HG02571 (cell line): ENCODE results near the gene NPEPPS.

Experiments
- ATAC-seq: cut with Tn5 transposase; IDR thresholded peaks from one replicate; pipeline ENCODE4 v1.9.1; 2021; ENCODE audit warnings: mild to moderate bottlenecking, moderate library complexity; ENCODE audit not compliant: unreplicated experiment

NPEPPS gene

DNA sequence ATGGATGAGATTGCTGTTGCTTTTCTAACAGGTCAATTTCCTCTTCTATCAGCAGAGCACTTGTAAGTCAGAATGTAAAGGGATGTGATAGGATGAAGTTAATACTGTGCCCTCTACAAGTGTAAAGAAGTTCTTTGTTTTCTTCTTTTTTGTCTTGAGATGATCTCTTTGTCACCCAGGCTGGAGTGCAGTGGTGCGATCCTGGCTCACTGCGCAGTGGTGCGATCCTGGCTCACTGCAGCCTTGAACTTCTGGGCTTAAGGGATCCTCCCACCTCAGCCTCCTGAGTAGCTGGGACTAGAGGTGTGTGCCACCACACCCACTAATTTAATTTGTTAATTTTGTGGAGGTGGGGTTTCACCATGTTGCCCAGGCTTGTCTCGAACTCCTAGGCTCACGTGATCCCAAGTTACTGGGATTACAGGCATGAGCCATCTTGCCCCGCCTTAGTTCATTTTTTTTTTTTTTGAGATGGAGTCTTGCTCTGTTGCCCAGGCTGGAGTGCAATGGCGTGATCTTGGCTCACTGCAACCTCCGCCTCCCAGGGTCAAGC, 97.2 kb downstream of the NPEPPS start:
- ATAC-seq = no peak

DNA sequence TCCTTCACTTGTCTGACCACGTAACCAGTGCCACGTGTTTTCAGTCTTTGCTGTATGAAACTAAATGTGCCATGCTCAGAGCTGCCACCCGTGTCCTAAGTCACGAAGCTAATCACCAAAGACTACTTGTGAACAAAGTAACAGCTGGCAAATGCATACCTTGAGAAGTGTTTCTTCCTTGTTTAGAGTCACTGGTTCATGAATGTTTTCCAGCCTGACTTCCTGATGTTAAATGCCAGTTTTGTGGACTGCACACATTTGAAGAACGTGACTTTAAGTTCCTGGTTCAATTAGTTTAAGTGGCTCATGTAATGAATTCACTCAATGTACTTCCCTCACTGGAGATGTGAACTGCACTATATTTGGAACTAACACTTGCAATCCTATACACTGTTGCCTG, 98.9 kb downstream of the NPEPPS start:
- no peak for ATAC-seq

GRCh38 chr17:47630614-47631013, 99.7 kb downstream of the NPEPPS start:
- no peak for ATAC-seq

DNA sequence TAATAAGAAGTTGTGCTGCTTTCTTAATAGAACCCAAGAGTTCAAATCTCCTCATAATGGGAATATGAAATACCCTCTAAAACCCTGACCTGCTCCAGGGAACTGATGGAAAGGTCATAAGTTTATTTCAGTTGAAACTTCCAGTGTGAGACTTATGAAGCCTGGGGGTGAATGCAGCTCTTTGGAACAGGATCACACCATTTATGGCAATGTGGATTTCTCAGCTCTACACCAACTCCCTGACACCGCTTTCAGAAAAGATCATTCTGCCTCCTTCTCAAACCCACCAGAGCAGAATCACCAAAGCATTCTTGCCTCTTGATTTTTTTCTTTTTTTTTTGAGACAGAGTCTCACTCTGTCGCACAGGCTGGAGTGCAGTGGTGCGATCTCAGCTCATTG, 102.1 kb downstream of the NPEPPS start:
- ATAC-seq = no peak

GRCh38 chr17:47633996-47634395, 103.1 kb downstream of the NPEPPS start:
- no peak for ATAC-seq

DNA sequence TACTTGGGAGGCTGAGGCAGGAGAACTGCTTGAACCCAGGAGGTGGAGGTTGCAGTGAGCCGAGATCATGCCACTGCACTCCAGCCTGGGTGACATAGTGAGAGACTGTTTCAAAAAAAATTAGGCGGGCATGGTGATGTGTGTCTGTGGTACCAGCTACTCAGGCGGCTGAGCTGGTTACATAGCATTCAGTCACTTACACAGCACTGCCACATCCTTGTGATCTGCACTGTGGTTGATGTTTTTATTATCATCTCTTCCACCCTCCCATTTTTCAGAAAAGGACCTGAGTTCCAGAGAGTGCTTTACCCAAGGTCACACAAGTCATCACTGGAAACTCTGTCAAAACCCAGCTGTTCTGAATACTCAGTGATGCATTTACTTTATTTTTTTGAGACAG, 104.0 kb downstream of the NPEPPS start:
- no peak for ATAC-seq

DNA sequence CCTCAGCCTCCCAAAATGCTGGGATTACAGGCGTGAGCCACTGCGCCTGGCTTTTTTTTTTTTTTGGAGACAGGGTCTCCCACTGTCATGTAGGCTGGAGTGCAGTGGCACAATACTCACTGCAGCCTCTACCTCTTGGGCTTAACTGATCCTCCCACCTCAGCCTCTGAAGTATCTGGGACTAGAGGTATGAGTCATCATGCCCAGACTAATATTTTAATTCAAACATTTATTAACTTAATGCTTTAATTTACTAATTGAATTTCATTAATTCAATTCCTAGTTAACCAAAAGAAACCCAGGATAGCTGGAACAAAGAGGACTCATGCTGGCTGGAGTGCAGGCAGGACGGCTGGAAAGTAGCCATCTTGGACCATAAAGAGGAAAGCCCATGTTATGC, 104.8 kb downstream of the NPEPPS start:
- no peak for ATAC-seq

DNA sequence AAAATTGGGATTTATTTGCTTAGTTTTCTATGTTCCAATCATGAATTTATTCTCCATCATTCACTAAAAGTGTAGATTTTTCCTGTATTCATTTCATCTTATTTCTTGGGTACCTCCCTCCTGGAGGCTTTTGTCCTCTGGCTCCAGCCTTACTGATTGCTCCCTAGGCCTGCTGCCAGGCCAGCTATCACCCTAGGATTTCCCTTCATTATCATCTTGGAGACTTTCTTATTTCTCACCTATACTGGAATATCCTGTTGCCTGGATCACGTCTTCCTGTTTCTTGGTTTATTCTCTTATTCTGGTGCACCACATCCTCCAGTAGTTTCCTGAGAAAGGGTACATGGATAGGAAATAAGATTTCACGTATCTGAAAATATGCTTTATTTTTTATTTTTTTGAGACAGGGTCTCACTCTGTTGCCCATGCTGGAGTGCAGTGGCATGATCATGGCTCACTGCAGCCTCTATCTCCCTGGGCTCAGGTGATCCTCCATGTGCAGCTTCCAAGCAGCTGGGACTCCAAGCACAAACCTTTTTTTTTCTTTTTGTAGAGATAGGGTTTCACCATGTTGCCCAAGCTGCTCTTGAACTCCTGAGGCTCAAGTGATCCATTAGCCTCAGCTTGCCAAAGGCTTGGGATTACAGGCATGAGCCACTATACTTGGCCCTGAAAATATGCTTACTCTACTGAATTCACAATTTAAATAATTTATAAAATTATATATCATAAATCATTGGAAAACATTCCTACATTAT, 105.5 kb downstream of the NPEPPS start:
- ATAC-seq = no peak

- no peak for ATAC-seq
Observed at GRCh38 chr17:47638903-47639302, 108.0 kb downstream of the NPEPPS start.

DNA sequence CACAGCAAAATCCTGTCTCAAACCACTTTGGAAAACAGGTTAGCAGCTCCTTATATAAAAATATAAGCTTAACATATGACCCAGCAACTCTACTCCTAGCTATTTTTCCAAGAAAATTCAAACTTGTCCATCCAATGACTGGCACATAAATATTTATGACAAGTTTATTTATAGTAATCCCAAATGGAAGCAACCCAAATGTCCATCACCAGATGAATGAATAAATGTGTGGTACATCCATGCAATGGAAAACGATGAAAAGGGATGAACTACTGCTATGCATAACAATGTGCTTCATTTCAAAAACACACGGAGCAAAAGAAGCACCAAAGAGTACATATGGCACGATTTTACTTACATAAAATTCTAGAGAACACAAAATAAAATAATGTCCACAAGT, 109.2 kb downstream of the NPEPPS start:
- ATAC-seq = no peak

- ATAC-seq = no peak
Observed at GRCh38 chr17:47641202-47641601, 110.3 kb downstream of the NPEPPS start.

DNA sequence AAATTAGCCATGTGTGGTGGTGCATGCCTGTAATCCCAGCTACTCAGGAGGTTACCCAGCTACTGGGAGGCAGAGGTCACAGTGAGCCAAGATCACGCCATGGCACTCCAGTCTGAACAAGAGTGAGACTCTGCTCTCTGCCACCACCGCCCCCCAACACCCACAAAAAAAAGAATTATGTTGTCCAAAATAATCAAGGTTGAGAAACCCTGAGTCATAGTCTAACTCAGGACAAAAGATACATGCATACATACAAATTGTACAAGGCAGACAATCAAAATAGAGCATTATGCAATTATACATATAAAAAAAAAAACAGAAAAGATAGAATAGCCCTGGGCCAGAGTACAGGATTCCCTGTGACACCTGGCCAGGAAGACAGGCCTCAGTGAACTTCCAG, 112.2 kb downstream of the NPEPPS start:
- ATAC-seq = no peak

DNA sequence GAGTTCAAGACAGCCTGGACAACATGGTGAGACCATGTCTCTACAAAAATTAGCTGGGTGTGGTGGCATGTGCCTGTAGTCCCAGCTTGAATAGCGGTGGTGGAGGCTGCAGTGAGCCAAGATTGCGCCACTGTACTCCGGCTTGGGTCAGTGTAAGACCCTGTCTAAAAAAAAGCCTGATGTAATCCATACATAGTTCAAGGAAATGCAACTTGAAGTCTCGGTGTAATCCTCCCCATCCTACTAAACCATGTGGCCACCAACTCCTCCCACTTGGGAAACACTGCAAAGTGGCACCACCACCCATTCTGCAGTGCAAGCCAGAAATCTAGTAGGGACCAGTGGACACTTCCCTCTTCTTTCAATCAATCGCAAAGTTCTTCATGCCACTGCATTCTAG, 113.4 kb downstream of the NPEPPS start:
- ATAC-seq = no peak

DNA sequence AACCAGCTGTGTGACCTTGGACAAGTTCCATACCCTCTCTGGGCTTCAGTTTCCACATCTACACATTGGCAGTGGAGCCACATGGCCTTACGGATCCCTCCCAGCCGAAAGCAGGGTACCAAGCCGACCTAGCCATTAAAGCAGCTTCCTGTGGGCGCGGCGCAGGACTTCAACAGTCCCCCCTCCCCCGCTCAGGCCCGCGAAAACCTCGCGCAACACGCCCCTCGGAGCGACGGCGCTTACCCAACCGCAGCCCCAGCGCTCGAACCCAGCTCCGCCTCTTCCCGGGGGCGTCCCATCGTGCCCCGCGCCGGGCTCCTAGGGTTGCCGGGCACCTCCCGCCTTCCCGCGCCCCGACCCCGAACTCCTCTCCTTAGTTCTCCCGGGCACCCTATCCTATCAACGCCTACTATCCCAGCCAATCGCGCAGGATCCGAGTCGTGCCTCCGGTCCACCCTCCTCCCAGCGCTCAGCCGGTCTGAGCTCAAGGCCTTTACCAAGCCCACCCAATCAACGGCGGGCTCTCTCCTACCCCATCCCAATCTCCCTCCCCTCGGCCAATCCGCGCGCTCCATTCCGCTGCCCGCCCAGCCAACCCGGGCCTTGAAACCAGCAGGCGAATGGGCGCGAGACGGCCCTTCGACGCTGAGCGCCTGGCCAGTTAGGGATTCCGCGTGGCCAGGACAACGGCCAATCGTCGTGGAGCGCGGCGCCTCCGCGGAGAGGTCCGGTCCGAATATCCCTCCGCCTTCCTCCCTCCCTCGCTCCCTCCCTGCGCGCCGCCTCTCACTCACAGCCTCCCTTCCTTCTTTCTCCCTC, 118.5 kb downstream of the NPEPPS start, which contains the start of gene KPNB1:
KPNB1 (plus strand) TSS at position 767 of the 819 bp plus-strand sequence. CDS start 326 bp downstream, outside the sequence.
- ATAC-seq = peak; percentile 77

- ATAC-seq = no peak
Observed at GRCh38 chr17:47649972-47650524, 119.1 kb downstream of the NPEPPS start.

- ATAC-seq = peak; percentile 43
Observed at GRCh38 chr17:47650525-47651522, 119.9 kb downstream of the NPEPPS start.

DNA sequence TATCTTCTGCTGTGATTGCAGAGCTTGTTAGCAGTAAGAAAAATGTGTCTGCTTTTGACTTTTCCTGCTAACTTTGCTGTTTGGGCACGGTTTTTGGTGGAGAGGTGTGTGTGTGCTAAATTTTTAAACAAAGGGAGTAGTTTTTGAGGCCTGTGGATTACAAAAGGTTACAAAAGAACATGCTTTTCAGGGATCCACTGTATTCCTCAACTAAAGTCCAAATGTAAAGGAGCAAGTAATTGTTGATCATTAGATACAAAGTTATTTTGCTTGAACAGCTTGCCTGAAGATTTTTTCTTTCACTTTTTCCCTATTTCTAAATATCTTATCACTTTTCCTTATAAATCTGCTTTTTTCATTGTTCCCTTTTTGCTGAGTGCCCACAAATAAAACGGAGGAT, 120.8 kb downstream of the NPEPPS start:
- ATAC-seq = no peak

GRCh38 chr17:47652570-47652969, 121.7 kb downstream of the NPEPPS start:
- no peak for ATAC-seq

DNA sequence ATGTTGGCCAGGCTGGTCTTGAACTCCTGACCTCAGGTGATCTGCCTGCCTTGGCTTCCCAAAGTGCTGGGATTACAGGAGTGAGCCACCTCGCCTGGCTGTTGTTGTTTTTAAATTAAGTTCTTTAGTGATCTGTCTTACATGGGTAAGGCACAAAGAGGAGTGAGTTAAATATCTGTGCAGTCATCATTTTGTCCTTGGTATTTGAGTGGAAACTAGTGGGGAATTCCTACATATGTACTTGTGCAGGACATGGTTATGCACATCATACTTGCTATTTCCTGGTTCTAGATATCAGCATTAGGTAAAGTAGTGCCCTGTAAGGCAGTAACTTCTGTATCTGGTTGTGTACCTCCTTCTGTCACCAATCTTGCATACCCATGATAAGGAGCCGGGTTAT, 122.5 kb downstream of the NPEPPS start:
- no peak for ATAC-seq

- ATAC-seq = no peak
Observed at GRCh38 chr17:47654991-47655390, 124.1 kb downstream of the NPEPPS start.
